Keratinocyte (primary cell): ENCODE results near the gene IFNGR1.

ENCODE experiments used
- CTCF ChIP-seq, 3 experiments: IDR thresholded peaks in 1 of 3; conservative IDR thresholded peaks in 1 of 3; optimal IDR thresholded peaks in 1 of 3; 2 replicates in 2 of 3; 3 replicates in 1 of 3; pipeline versions ENCODE3 to v1.5.1; 2011; ENCODE audit warnings: low read length in 3 of 3, mild to moderate bottlenecking in 3 of 3, moderate library complexity in 2 of 3, control low read depth in 1 of 3, inconsistent platforms in 1 of 3; ENCODE audit not compliant: insufficient read depth in 2 of 3; ENCODE audit errors: extremely low read depth in 1 of 3
- EZH2 ChIP-seq: IDR thresholded peaks from one replicate; pipeline ENCODE4 v1.6.1; 2012; ENCODE audit warnings: inconsistent platforms, mild to moderate bottlenecking, low read length, moderate library complexity

GRCh38 chr6:137259349-137259748, 40.2 kb upstream of the IFNGR1 start:
- TF ChIP-seq CTCF (optimal IDR thresholded peaks at IDR 0.05 in 1 of 3, IDR thresholded peaks at IDR 0.05 in 1 of 3, conservative IDR thresholded peaks at IDR 0.05 in 1 of 3; ENCODE audit: extremely low read depth in 1 of 3, insufficient read depth in 2 of 3, low read length in 3 of 3), result no peak
- TF ChIP-seq EZH2, result no peak
